ENCODE measurements around the gene SLC2A6. TPM values are rescaled to one million over a fixed set of nuclear protein-coding genes. Genes with fewer than 3 reads are reported as not detected.

The SLC2A6 gene
- total RNA-seq, 1 experiment from 2014 or later, result 20.5 TPM

DNA sequence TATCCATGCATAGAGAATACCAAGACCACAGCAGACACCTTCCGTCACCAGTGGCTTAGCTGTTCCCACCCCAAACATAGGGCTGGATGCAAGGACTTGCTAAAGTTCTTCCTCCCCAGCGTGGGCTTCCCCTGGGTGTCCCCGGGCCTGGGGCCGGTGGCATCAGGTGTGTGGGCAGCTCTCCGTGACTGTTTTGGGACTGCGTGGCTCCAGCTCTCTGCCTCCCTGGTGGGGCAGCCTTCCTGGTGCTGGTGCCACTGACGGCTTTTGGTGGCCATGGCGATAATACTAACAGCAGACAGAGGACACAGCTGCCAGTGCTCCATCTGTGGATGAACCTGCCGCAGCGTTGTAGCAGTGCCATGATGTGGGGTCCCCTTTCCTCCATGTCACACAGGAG lies 14.3 kb downstream of the SLC2A6 start:
- ChIA-PET CTCF (no interaction called here), POLR2A (ENCODE audit: unreplicated experiment) (no interaction called here)
- H3K4me2 ChIP-seq (ENCODE audit: low read length), result no peak overlapping the region
- intact Hi-C loops (cut with micrococcal nuclease), result no loop called here
- H3K27me3 ChIP-seq (ENCODE audit: low read length), result no peaks in the 10 kb centered on the region
- no peaks in the 10 kb centered on the region for H3K9me3 ChIP-seq (ENCODE audit: low read length)
- no peak overlapping the region for H3K9ac ChIP-seq (ENCODE audit: low read length)
- TF ChIP-seq CTCF (conservative IDR thresholded peaks at IDR 0.05; ENCODE audit: low read depth, low read length), result no peak
- no peak for TF ChIP-seq EZH2phosphoT487 (IDR thresholded peaks at IDR 0.05; ENCODE audit: borderline replicate concordance, low read length)
- TF ChIP-seq EZH2 (IDR thresholded peaks at IDR 0.05; ENCODE audit: low read length, unreplicated experiment), result no peak
- H3K9me2 ChIP-seq (replicated peaks; ENCODE audit: low read length), result no peaks in the 10 kb centered on the region
- DNase-seq, result no peak
- no peaks in the 10 kb centered on the region for H4K20me1 ChIP-seq (ENCODE audit: low read length)
- H3K36me3 ChIP-seq (ENCODE audit: low read depth, low read length), result no peaks in the 10 kb centered on the region
- BruUV-seq (replicated peaks), result no TSS peak
- no peak overlapping the region for H3K4me3 ChIP-seq (ENCODE audit: low read length)
- no peak overlapping the region for H3K27ac ChIP-seq (ENCODE audit: low read length)
- no peaks in the 10 kb centered on the region for H3F3A ChIP-seq (ENCODE audit: low read length, unreplicated experiment)
- H2AFZ ChIP-seq (ENCODE audit: low read length), result no peak overlapping the region
- no peaks in the 10 kb centered on the region for H3K79me2 ChIP-seq (ENCODE audit: low read length)
- peaks cover 5% of the 10 kb centered on the region; the same call in 1 of the 2 replicates for H3K4me1 ChIP-seq (ENCODE audit: insufficient read depth, low read length)
- no peak for ATAC-seq

DNA sequence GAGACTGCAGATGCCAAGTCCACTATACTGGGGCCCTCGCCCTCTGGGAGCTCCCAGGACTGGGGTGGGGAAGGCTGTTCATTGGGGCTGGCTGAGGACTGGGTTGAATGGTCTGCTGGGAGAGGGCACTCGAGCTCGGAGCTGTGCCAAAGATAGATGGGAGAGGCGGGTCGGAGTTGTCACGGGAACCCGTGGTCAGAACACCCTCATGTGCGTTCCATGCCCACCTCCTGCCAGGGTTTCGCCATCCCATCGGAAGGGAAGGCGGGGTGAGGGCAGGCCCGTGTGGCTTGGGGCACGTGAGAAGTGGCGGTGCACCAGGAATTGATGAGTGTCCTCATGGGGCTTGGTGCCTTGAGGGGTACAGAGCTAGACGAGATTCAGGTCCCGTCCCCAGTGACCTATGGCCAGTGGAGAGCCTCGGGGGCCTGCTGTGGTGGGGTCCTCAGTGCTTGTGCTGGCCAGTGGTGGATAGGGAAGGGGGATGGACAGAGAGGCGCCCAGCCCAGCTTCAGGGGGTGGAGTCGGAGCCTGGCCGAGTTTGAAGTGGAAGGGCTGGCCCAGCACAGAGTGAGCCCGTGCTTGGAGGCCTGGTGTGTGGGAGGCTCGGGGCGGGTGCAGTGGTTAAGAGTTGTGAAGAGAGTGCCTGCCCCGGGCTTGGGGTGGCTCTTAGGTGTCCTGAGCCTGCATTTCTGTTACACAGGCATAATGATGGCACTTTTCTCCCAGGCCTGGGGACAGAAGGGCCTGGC lies 14.9 kb downstream of the SLC2A6 start:
- no peak overlapping the region for H3K9ac ChIP-seq (ENCODE audit: low read length)
- H3K27me3 ChIP-seq (ENCODE audit: low read length), result no peaks in the 10 kb centered on the region
- ATAC-seq (no peak), DNase-seq (no peak)
- H2AFZ ChIP-seq (ENCODE audit: low read length), result no peak overlapping the region
- no peaks in the 10 kb centered on the region for H3F3A ChIP-seq (ENCODE audit: low read length, unreplicated experiment)
- H3K4me3 ChIP-seq (ENCODE audit: low read length), result no peak overlapping the region
- no peak overlapping the region for H3K4me2 ChIP-seq (ENCODE audit: low read length)
- POLR2A ChIA-PET (ENCODE audit: unreplicated experiment), result no interaction called here
- TF ChIP-seq EZH2 (IDR thresholded peaks at IDR 0.05; ENCODE audit: low read length, unreplicated experiment) (no peak), CTCF (conservative IDR thresholded peaks at IDR 0.05; ENCODE audit: low read depth, low read length) (no peak), EZH2phosphoT487 (IDR thresholded peaks at IDR 0.05; ENCODE audit: borderline replicate concordance, low read length) (no peak)
- no TSS peak for BruUV-seq (replicated peaks)
- peaks cover 9% of the 10 kb centered on the region; the same call in 1 of the 2 replicates for H3K4me1 ChIP-seq (ENCODE audit: insufficient read depth, low read length)
- no peaks in the 10 kb centered on the region for H3K79me2 ChIP-seq (ENCODE audit: low read length)
- H3K9me3 ChIP-seq (ENCODE audit: low read length), result no peaks in the 10 kb centered on the region
- no peaks in the 10 kb centered on the region for H3K9me2 ChIP-seq (replicated peaks; ENCODE audit: low read length)
- no peaks in the 10 kb centered on the region for H4K20me1 ChIP-seq (ENCODE audit: low read length)
- no peaks in the 10 kb centered on the region for H3K36me3 ChIP-seq (ENCODE audit: low read depth, low read length)
- no peak overlapping the region for H3K27ac ChIP-seq (ENCODE audit: low read length)
- intact Hi-C loops (cut with micrococcal nuclease), result no loop called here
- CTCF ChIA-PET, result no interaction called here

DNA sequence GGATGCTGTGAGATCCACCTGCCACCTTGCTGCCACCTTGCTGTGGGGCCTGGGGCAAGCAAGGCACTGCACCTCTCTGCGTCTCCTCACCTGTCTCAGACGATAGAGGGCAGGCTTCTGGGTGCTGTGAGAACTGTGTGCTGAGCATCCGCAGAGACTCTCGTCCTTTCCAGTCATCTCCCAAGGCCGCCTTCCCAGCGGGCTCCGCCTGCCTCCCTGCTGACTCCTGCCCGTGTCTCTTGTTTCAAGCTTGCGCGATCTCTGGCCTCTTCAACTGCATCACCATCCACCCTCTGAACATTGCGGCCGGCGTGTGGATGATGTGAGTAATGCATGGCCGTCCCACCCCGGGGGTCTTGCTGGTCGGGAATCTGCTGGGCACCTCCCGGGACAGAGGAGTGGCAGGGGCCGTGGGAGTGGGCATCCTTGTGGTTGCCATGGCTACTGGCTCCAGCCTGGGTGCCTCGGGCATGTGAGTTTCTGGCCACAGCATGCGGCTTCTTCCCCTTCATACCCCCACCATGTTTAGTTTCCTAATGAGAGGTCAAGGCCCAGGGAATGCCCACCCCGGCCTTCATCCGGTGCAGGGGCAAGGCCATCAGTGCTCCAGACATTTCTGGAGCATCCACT lies 15.6 kb downstream of the SLC2A6 start:
- Histone ChIP-seq H3K9ac (ENCODE audit: low read length) (no peak overlapping the region), H3K4me1 (ENCODE audit: insufficient read depth, low read length) (peaks cover 11% of the 10 kb centered on the region; the same call in 1 of the 2 replicates), H3K4me2 (ENCODE audit: low read length) (no peak overlapping the region), H3K79me2 (ENCODE audit: low read length) (no peaks in the 10 kb centered on the region), H3K9me3 (ENCODE audit: low read length) (no peaks in the 10 kb centered on the region), H3K9me2 (replicated peaks; ENCODE audit: low read length) (no peaks in the 10 kb centered on the region), H3K27me3 (ENCODE audit: low read length) (no peaks in the 10 kb centered on the region), H3F3A (ENCODE audit: low read length, unreplicated experiment) (no peaks in the 10 kb centered on the region), H4K20me1 (ENCODE audit: low read length) (no peaks in the 10 kb centered on the region), H2AFZ (ENCODE audit: low read length) (no peak overlapping the region), H3K27ac (ENCODE audit: low read length) (no peak overlapping the region), H3K4me3 (ENCODE audit: low read length) (no peak overlapping the region), H3K36me3 (ENCODE audit: low read depth, low read length) (no peaks in the 10 kb centered on the region)
- intact Hi-C loops (cut with micrococcal nuclease), result no loop called here
- DNase-seq (no peak), ATAC-seq (no peak)
- TF ChIP-seq EZH2phosphoT487 (IDR thresholded peaks at IDR 0.05; ENCODE audit: borderline replicate concordance, low read length) (no peak), CTCF (conservative IDR thresholded peaks at IDR 0.05; ENCODE audit: low read depth, low read length) (peak; percentile 40; the same call in 1 of the 2 replicates)
- CTCF ChIA-PET, result no interaction called here
- POLR2A ChIA-PET (ENCODE audit: unreplicated experiment), result no interaction called here
- BruUV-seq (replicated peaks), result no TSS peak

Measured in PC-3 (cell line).